ENCODE measurements around the gene TMEM63B. TPM values are rescaled to one million over a fixed set of nuclear protein-coding genes. Genes with fewer than 3 reads are reported as not detected.
"Not testable (repeated sequence)": the region's sequence is repeated elsewhere in the genome, so short reads cannot be mapped to it uniquely, and the experiment has no call there.

TMEM63B gene
- total RNA-seq, 1 donor from 2014 or later = 54.9 TPM

GRCh38 chr6:44178424-44179071, 51.2 kb downstream of the TMEM63B start:
- H3K4me3 Mint-ChIP-seq = no peak overlapping the region
- no peaks in the 10 kb centered on the region for H3K4me1 Mint-ChIP-seq
- H3K9me3 Mint-ChIP-seq = no peaks in the 10 kb centered on the region
- peak overlapping the region; percentile 4 for H3K27ac Mint-ChIP-seq
- no peak for DNase-seq (ENCODE audit: low spot score in 2 of 2, unreplicated experiment in 2 of 2)
- no peak for TF ChIP-seq CTCF (IDR thresholded peaks at IDR 0.05; ENCODE audit: unreplicated experiment)
- H3K36me3 Mint-ChIP-seq = no peaks in the 10 kb centered on the region
- H3K27me3 Mint-ChIP-seq (ENCODE audit: low read depth) = no peaks in the 10 kb centered on the region

- Mint-ChIP-seq H3K27me3 (ENCODE audit: low read depth) (no peaks in the 10 kb centered on the region), H3K36me3 (no peaks in the 10 kb centered on the region), H3K4me1 (no peaks in the 10 kb centered on the region), H3K9me3 (no peaks in the 10 kb centered on the region), H3K27ac (peak overlapping the region; percentile 4), H3K4me3 (no peak overlapping the region)
- TF ChIP-seq CTCF (IDR thresholded peaks at IDR 0.05; ENCODE audit: unreplicated experiment) = no peak
- no peak for DNase-seq (ENCODE audit: low spot score in 2 of 2, unreplicated experiment in 2 of 2)
These were observed 51.8 kb downstream of the TMEM63B start for GRCh38 chr6:44179072-44179536.

- Mint-ChIP-seq H3K36me3 (no peaks in the 10 kb centered on the region), H3K4me3 (no peak overlapping the region), H3K27me3 (ENCODE audit: low read depth) (no peaks in the 10 kb centered on the region), H3K4me1 (no peaks in the 10 kb centered on the region), H3K9me3 (no peaks in the 10 kb centered on the region), H3K27ac (no peak overlapping the region)
- TF ChIP-seq CTCF (IDR thresholded peaks at IDR 0.05; ENCODE audit: unreplicated experiment) = no peak
- no peak for DNase-seq (ENCODE audit: low spot score in 2 of 2, unreplicated experiment in 2 of 2)
These were observed 52.3 kb downstream of the TMEM63B start for GRCh38 chr6:44179648-44180047.

GRCh38 chr6:44180406-44180805, 53.1 kb downstream of the TMEM63B start:
- Mint-ChIP-seq H3K36me3 (no peaks in the 10 kb centered on the region), H3K4me1 (peaks cover 2% of the 10 kb centered on the region), H3K9me3 (no peaks in the 10 kb centered on the region), H3K27me3 (ENCODE audit: low read depth) (no peaks in the 10 kb centered on the region), H3K4me3 (no peak overlapping the region), H3K27ac (no peak overlapping the region)
- TF ChIP-seq CTCF (IDR thresholded peaks at IDR 0.05; ENCODE audit: unreplicated experiment) = no peak
- no peak for DNase-seq (ENCODE audit: low spot score in 2 of 2, unreplicated experiment in 2 of 2)

GRCh38 chr6:44180886-44181285, 53.5 kb downstream of the TMEM63B start:
- no peak for TF ChIP-seq CTCF (IDR thresholded peaks at IDR 0.05; ENCODE audit: unreplicated experiment)
- Mint-ChIP-seq H3K36me3 (no peaks in the 10 kb centered on the region), H3K4me1 (peaks cover 4% of the 10 kb centered on the region), H3K27me3 (ENCODE audit: low read depth) (no peaks in the 10 kb centered on the region), H3K27ac (no peak overlapping the region), H3K4me3 (no peak overlapping the region), H3K9me3 (no peaks in the 10 kb centered on the region)
- DNase-seq (ENCODE audit: low spot score in 2 of 2, unreplicated experiment in 2 of 2) = no peak

GRCh38 chr6:44181784-44182183, 54.4 kb downstream of the TMEM63B start:
- not testable (repeated sequence) for DNase-seq (ENCODE audit: low spot score in 2 of 2, unreplicated experiment in 2 of 2); H3K27me3 Mint-ChIP-seq (ENCODE audit: low read depth); H3K9me3 Mint-ChIP-seq; H3K36me3 Mint-ChIP-seq; H3K27ac Mint-ChIP-seq; H3K4me1 Mint-ChIP-seq; H3K4me3 Mint-ChIP-seq
